HG02588 (cell line): ENCODE results near the gene TENM4.
"Not testable (repeated sequence)": the region's sequence is repeated elsewhere in the genome, so short reads cannot be mapped to it uniquely, and the experiment has no call there.

Source experiments
- ATAC-seq: cut with Tn5 transposase; IDR thresholded peaks from one replicate; pipeline ENCODE4 v1.9.1; 2021; ENCODE audit warnings: mild to moderate bottlenecking, moderate library complexity; ENCODE audit not compliant: unreplicated experiment

TENM4 gene

DNA sequence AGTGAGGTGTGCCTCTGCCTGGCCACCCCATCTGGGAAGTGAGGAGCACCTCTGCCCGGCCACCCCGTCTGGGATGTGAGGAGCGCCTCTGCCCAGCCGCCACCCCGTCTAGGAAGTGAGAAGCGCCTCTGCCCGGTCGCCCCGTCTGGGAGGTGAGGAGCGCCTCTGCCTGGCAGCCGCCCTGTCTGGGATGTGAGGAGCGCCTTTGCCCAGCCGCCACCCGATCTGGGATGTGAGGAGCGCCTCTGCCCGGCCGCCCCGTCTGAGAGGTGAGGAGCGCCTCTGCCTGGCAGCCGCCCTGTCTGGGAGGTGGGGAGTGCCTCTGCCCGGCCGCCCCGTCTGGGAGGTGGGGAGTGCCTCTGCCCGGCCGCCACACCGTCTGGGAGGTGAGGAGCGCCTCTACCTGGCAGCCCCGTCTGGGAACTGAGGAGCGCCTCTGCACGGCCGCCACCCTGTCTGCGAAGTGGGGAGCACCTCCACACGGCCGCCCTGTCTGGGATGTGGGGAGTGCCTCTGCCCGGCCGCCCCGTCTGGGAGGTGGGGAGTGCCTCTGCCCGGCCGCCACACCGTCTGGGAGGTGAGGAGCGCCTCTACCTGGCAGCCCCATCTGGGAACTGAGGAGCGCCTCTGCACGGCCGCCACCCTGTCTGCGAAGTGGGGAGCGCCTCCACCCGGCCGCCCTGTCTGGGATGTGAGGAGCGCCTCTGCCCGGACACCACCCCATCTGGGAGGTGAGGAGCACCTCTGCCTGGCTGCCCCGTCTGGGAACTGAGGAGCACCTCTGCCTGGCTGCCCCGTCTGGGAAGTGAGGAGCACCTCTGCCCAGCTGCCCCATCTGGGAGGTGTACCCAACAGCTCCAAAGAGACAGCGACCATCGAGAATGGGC, 561.5 kb downstream of the TENM4 start:
- ATAC-seq, result not testable (repeated sequence)

DNA sequence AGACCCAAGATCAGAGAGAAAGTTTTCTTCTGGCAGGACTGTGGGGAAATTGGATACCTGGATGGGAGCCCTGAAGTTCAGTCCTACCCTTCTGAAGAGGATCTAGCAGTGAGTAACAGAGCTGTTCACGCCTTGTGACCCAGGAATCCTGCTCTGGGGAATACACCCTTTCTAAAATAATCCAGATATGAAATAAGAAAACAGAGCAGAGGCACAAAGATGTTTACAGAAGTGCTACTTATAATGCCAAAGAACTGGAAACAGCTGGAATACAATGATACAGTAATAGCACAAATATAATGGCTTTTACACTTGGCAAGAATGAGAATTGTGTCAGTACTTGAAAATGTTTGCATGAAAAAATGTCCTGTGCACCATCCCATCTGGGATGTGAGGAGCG, 562.2 kb downstream of the TENM4 start:
- ATAC-seq, result no peak

DNA sequence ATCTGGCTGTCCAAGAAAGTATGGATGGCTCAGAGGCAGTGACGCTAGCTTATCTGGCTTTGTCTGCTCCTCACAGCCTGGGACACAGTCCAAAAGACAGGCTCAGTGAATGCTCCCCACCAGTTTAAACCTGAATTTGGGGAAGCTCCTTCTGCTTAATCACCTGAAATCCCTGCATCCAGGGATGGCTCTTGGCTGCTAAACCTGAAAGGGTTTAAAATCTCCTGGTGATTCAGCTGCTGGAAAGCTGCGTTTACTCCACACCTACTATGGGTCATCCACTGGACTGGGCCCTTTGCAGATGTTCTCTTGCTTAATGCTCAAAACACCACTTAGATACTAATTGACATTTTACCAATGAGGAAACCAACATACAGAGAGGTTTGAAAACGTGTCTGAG, 564.2 kb downstream of the TENM4 start:
- ATAC-seq, result no peak

DNA sequence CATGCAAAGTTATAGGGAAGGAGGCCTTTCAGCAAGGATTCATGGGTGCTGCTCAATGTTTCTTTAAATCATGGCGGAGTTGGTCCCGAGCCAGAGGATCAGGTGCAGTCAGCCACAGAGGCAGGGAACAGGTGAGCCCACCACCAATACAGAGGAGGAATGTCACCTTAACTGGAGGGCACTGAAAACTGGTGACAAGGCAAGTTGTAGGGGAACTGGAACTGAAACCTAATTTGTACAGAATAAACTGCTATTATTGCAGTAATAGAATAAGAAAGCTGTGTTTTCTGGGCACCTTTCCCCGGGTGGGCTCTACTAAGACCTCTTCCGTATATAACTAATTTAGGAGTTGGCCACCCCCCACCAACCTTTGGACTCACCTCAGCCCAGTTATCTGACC, 570.2 kb downstream of the TENM4 start:
- ATAC-seq, result no peak

DNA sequence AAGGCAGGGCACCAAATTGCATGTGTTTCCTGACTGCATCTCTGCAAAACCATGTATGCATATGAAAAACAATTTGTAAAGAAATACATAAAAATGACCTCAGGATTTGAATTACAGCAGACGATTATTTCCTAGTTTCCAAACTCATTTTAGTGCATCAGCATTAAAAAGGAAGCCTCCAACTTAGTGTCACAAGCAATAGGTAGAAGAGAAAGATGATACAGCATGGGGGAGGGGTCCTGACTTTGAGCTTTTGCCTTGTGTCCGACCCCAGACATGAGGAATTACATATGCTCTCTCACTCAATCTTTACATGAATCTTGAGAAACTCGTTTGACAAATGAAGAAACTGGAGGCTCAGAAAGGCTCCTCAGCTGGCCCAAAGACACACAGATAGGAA, 571.5 kb downstream of the TENM4 start:
- ATAC-seq, result no peak

DNA sequence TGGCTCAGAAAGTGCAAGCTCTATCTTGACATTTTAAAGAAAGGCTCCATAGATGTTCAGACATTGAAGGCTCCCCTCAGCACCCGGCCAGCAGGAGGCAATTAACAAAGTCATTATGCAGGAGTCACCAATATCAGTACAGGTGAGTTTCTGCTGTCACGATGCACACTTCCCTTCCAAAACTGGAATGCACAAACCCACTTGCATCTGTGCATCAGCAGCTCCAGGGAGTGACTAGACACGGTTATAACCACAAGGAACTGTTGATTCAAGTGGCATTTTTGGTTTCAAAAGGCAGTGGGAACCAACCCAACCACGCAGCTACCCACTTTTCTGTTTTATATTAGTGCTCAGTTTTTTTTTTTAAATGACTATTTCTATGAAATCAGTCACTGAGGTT, 572.3 kb downstream of the TENM4 start:
- no peak for ATAC-seq

DNA sequence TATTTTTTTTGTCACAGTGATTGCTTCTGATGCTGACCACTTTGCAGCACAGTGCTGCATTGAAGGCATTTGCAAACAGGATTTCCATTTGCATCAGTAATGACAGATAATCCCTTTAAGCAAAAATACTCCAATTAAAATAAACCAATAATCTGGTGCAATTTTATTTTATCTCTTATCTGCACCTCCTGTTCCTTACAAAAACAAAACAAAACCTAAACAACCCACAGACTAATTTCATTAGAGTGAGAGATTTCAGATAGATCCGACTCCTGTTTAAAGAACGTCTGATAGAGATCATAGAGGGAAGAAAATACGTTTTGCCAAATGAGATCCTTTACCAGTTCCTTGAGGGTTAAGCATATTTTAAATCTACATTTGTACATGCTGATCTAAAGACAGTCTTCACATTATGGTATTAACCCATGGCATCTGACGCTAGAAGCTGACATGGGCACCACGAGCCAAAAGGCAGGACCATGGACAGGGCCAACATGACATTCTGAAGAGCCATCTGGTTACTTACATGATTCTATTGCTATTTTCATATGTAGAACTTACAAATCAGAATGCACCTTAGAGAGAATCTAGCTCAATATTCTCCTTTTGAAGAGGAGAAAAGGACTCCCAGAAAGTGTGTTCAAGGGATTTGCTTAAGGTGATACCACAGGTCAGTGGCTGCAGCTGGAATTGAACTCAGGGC, 580.0 kb downstream of the TENM4 start:
- no peak for ATAC-seq

DNA sequence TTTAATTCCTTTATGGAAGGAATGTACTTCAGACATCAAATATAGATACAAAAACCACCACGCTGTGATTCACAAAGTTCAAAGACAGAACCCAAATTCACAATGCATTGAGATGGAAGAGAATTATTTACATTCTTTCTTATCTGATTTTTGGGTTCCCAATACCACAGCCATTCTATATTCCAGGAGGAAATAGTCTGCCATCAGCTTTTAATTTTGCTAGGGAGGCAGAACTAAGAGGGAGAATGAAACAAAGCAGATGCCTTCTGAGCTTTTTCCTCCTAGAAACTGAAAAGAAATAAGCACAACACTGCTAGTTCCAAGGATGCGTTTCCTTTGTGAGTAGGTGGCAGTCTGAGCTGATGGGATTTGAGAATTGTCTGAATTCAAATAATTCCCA, 583.1 kb downstream of the TENM4 start:
- no peak for ATAC-seq

DNA sequence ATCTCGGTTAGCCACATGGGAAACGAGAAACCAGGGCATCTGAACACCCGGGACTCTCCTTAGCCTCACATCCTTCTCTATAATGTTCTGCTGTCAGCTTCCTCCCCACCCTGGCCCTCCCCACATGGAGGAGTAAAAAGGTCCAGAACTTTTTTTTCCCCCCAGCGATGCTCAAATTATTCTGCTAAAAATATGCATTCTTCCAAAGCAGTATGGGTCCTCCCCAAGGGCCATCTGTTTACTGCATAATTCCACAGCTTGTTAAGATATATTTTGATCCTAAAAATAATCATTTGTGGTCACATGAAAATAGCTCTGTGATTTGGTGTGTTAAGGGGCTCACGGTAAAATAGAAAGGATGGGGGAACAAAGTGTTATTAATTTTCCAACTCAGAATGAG, 584.6 kb downstream of the TENM4 start:
- no peak for ATAC-seq

DNA sequence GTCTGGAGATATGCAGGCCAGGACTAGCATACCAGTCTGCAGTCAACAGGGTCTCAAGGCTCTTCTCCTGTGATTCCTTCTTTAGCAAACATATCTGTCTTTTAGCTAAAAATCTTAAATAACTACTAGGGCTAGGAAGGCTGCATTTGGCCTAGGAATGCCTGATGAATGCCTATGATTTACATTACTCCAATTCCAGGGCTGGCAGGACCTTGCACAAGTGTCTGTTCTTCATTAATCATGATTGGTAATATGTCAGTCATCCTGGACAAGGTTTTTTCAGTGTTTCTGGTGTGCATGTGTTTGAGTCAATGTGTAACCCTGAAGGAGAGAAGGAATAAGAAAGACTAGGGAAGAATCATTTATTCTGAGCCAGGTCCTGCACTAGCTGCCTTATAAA, 585.7 kb downstream of the TENM4 start:
- ATAC-seq, result no peak

DNA sequence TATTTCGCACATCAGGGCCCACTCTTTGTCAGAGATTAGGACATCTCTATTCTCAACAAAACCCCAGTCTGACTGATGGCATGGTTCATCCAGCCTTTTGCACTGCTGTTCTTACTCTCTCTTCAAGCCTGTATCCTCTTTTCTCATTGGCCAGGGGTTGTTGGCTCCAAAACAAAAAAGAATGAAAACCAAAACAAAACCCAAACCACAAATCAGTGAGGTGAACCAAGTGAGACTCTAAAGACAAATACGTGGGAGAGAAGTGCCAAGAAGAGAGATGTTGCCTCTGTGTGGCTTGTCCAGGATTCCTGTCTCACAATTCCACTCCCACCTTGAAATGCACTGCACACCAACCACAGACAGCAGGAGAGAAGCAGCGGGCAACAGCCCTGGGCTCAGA, 587.3 kb downstream of the TENM4 start:
- ATAC-seq, result no peak

DNA sequence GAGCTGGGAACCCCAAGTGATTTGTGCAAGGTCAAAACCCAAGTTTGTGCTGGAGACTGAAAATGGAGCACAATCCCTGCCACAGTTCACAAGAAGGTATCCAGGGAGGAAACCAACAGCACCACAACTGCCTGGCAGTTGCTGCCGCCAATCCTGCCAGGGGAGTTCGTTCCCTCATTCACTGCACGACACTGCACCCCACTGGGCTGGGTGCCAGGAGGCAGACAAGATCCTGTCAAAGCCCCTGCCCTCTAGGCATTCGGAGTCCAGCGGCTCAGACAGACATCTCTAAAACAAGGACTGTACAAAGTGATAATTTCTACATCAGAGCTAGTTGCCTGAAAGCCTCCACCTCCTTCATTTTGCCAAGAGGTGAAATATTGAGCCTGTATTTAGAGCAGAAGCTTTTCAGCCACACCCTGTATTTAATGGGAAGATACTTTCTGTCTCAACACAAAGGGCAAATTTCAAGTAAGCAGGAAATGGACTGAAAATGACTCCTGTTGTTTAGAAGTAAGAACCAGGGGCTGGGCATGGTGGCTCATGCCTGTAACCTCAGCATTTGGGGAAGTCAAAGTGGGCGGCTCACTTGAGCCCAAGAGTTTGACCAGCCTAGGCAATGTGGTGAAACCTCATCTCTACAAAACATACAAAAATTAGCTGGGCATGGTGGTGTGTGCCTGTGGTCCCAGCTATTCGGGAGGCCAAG, 588.8 kb downstream of the TENM4 start:
- ATAC-seq, result no peak

DNA sequence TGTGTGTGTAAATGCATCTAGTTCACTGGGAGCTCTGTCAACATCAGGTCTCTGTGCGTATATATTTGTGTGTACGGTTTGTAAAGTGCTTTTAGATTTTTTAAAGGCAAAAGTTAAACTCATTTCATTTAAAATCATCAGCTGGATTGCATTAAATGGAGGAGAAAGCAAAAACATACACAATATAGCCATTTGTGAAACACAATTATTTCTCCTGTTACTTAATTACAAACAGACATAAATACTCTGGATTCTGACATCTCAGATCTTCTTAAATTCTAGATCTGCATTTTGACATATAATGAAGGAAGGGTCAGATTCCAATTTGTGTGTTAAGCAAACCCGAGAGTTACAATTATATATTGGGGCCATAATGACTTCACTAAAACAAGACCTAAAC, 590.8 kb downstream of the TENM4 start:
- no peak for ATAC-seq

DNA sequence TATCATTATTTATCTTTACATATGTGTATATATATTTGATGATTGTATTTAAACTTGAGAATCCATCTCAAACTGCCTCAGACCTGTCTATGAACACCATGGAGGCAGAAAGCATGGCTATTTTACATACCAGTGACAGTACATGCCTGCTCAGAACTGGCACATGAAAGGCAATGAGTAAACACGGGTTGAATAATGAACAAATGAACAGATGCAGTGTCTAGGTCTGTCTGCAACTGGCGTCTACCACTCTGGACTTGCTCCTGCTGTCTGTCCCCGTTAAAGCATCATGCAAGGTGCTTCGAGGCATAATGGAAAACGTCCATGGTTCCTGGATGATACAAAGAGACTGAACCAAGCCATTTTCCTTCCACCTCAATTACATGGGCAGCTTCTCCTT, 594.6 kb downstream of the TENM4 start:
- ATAC-seq, result no peak

DNA sequence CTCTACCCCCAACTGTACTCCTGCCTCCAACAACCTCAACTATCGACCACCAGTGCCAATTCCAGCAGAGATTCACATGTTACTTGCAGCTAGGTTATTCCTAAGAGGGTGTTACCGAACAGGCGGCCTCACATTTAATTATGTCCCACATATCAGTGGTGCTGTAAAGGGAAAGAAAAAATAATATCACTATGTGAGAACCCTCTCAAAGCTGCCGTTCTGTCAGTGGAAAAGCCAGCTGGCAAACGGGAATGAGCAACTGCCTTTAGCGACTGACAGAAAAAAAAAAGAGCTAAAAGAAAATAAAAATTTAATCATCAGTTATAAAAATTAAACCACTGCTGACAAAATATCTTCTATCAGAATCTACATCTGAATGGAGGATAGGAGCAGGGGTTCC, 595.3 kb downstream of the TENM4 start:
- ATAC-seq, result no peak

DNA sequence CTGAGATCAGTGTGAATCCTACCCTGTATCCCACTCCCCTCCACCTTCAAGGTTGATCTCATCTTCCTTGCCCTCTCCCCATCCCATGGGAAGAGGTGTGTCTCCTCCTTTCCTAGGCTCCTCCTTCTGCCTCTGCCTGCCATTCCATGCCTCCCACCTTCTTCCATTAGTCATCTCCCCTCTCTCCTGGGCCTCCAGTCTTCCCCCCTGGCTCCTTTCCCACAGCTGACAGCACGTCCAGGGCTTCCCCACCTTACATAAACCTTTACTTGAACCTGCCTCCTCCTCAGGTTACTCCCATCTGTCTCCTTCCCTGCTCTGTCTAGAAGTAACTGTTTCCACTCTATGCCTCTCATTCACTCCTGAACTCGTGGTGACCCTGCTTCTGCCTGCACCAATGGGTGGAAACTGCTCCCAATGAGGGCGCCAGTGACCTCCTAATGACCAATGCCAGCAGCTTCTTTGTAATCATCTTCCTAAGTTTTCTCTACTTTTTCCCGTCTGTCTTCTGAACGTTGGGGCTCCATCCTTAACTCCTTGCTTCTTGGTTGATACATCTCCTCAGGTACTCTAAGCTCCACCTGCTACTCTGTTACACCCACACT, 599.3 kb downstream of the TENM4 start:
- no peak for ATAC-seq

DNA sequence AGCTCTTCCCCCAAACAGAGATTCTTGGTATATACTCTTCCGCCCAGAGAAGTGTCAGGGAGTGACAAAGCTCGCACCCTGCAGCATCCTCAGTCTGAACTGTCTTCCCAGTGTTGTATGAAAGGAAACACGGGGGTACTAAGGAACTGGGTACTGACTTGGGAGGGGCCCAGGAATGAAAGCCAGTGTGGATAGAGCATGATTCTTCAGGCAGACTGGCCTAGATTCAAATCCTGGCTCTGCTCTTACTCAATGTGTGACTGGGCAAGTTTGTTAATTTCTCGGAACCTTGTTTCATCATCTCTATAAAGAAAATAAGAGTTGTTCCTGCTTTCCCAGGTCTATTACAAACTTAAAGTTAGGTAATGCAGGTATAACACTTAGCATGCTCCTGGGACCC, 600.2 kb downstream of the TENM4 start:
- ATAC-seq, result no peak

DNA sequence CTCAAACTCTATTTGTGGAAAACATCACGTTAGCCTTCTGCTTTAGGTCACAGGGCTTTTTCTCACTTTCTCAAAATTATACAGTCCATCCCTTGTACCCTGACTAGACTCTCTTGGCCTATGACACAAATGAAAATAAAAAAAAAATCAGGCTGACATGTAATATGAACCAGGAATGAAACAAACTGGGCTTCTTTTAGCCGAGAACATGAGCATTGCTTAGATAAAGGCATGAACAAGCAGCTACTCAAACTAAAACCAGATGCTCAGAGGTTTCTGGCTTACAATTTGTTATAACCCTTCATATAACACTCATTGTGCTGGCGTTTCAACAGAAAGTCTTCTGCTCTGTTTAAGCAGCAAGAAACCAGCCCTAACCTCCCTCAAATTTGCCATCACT, 600.6 kb downstream of the TENM4 start:
- no peak for ATAC-seq

DNA sequence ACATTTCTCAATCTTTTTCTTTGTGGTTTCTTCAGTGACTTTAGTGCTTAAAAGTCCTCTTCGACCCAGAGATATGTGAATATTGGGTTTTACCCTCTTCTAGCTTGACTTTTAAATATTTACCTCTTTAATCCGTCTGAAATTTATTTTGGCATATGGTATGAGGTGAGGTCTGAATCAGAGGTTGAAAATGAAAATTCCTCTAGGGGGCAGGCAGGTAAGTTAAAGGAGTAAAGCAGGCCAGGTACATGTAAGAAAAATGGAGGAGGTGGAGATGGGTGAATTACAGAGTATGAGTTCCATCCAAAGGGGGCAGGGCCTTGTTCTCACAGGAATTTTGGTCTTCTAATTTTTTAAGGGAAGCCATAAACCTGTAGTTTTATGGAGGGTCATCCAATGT, 602.4 kb downstream of the TENM4 start:
- no peak for ATAC-seq

DNA sequence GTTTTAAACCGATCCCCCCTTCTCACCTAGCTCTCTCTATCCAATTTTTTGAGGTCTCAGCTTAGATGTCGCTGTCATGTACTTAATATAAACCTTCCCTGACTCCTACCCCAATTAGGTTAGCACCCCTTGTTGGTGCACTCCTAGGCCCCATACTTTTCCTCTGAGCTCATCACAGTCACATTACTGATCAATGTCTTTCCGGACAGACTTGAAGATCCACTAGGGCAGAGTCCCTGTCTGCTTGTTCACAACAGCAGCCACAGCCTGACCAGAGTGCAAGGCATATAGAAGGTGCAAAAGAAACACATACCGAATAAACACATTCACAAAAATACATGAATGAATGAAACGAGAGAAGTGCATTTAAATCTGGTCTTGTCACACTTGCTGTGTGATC, 605.2 kb downstream of the TENM4 start:
- ATAC-seq, result no peak

DNA sequence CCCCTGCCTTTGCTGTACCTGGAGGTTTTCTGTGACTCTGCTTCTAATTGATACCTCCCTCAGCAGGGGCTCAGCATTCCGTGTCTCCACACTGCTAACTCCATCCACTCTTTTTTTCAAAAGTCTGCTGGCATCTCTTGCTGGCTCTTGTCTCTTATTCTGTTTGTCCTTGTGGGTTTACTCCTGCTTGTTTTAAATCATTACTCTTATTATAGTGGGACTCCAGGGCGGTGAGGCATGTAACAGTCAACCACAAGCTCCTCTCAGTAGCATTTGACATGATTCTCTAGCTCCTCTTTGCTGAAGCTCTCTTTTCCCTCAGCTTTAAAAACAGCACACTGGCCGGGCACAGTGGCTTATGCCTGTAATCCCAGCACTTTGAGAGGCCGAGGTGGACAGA, 605.9 kb downstream of the TENM4 start:
- ATAC-seq, result no peak
